ENCODE results near the gene CDH15. TPM values are rescaled to one million over a fixed set of nuclear protein-coding genes. Genes with fewer than 3 reads are reported as not detected.
A peak's percentile ranks its signal among the peaks of the same experiment; 100 is the strongest.

CDH15 gene
- total RNA-seq, 2 experiments from 2014 or later = not detected

GRCh38 chr16:89217388-89218191 lies 46.0 kb downstream of the CDH15 start, which contains the start of gene ZNF778:
ZNF778 (plus strand) TSS chr16:89217703; CDS start chr16:89221128, 3,425 bp downstream.
- Mint-ChIP-seq H3K9me3 (ENCODE audit: low read depth) (no peaks in the 10 kb centered on the region), H3K36me3 (ENCODE audit: low read depth) (peaks cover 7% of the 10 kb centered on the region), H3K4me3 (peak within 1 kb of the TSS; percentile 83), H3K27me3 (no peaks in the 10 kb centered on the region), H3K27ac (peak within 1 kb of the TSS; percentile 93), H3K4me1 (peaks cover 19% of the 10 kb centered on the region)
- ChIA-PET CTCF (interaction anchor here (0.6 to 1.9 kb wide), 7 partner anchors 10 to 470 kb away, joined by 3 to 9 read pairs (median 3); no protein-coding TSS in a partner anchor), POLR2A (interaction anchor here (0.5 to 1.6 kb wide), 3 partner anchors 30 to 497 kb away, joined by 3 to 6 read pairs (median 5); no protein-coding TSS in a partner anchor)
- intact Hi-C loops (cut with DNase I, micrococcal nuclease) = loop anchor here (1.0 to 10.0 kb wide), 14 partner anchors 23 to 643 kb away; partner anchors contain the start of genes CDH15 (in 2 of the 2), CTU2 (in 1 of the 2), RNF166 (in 1 of the 2) and RPL13 (in 1 of the 2)
- peak; percentile 81 for ATAC-seq
- DNase-seq = peak; percentile 89

DNA sequence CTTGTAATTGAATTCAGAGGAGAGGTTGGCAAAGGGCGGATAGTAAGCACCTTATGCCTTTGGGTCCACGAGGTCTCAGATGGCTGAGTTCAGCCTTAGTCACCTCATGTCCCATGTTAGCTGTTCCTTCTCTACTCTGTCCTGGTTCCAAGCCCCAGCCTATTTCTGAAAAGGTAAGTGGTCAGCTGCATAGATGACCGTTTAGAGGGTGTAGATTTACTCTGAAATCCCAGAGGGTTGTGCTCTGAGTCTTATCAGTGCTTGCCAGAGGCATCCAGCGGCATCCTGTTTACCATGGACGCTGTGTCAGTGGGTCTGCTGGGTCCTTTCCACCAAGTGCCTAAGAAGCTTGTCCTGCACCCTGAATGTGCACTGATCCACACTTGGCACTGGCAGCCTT lies 47.8 kb downstream of the CDH15 start:
- ATAC-seq = no peak
- intact Hi-C loops (cut with DNase I, micrococcal nuclease) = loop anchor here (5.0 to 10.0 kb wide), 2 partner anchors 402 to 645 kb away; partner anchors contain the start of gene ZC3H18 (in 1 of the 2)
- Mint-ChIP-seq H3K27ac (no peak overlapping the region), H3K9me3 (ENCODE audit: low read depth) (no peaks in the 10 kb centered on the region), H3K4me1 (peaks cover 19% of the 10 kb centered on the region), H3K36me3 (ENCODE audit: low read depth) (peaks cover 18% of the 10 kb centered on the region), H3K4me3 (peak overlapping the region; percentile 83), H3K27me3 (no peaks in the 10 kb centered on the region)
- no peak for DNase-seq
- CTCF ChIA-PET = no interaction called here
- POLR2A ChIA-PET = no interaction called here

- Mint-ChIP-seq H3K36me3 (ENCODE audit: low read depth) (peaks cover 38% of the 10 kb centered on the region), H3K4me3 (no peak overlapping the region), H3K27ac (no peak overlapping the region), H3K4me1 (peaks cover 10% of the 10 kb centered on the region), H3K27me3 (no peaks in the 10 kb centered on the region), H3K9me3 (ENCODE audit: low read depth) (peaks cover 3% of the 10 kb centered on the region)
- DNase-seq = no peak
- intact Hi-C loops (cut with DNase I, micrococcal nuclease) = no loop called here
- ChIA-PET CTCF (no interaction called here), POLR2A (no interaction called here)
- no peak for ATAC-seq
Observed at GRCh38 chr16:89221604-89222003, 50.1 kb downstream of the CDH15 start.

DNA sequence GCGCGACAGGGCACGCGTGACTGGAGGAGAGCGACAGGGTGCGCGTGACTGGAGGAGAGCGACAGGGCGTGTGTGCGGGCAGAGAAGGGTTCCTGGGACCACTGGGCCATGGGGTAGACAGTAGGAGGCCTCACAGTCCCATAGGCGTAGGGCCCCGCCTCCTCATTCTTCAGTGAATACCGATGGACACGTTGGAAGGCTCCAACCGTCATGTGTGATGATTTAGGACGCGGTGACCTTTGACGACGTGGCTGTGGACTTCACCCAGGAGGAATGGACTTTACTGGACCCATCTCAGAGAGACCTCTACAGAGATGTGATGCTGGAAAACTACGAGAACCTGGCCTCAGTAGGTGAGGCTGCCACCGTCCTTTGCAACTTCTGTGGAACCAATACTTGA lies 51.4 kb downstream of the CDH15 start:
- intact Hi-C loops (cut with DNase I, micrococcal nuclease) = no loop called here
- no peak overlapping the region for H3K27ac Mint-ChIP-seq
- peaks cover 52% of the 10 kb centered on the region for H3K36me3 Mint-ChIP-seq (ENCODE audit: low read depth)
- H3K27me3 Mint-ChIP-seq = no peaks in the 10 kb centered on the region
- POLR2A ChIA-PET = no interaction called here
- ATAC-seq (no peak), DNase-seq (no peak)
- H3K4me1 Mint-ChIP-seq = peaks cover 8% of the 10 kb centered on the region
- H3K9me3 Mint-ChIP-seq (ENCODE audit: low read depth) = peaks cover 13% of the 10 kb centered on the region
- no peak overlapping the region for H3K4me3 Mint-ChIP-seq
- CTCF ChIA-PET = no interaction called here

- H3K9me3 Mint-ChIP-seq (ENCODE audit: low read depth) = peaks cover 24% of the 10 kb centered on the region
Observed at GRCh38 chr16:89224665-89225064, 53.1 kb downstream of the CDH15 start.

GRCh38 chr16:89230255-89230654 lies 58.7 kb downstream of the CDH15 start:
- no peak for DNase-seq
- intact Hi-C loops (cut with DNase I, micrococcal nuclease) = no loop called here
- peaks cover 24% of the 10 kb centered on the region for H3K9me3 Mint-ChIP-seq (ENCODE audit: low read depth)
- H3K4me3 Mint-ChIP-seq = no peak overlapping the region
- H3K4me1 Mint-ChIP-seq = peaks cover 3% of the 10 kb centered on the region
- H3K27me3 Mint-ChIP-seq = no peaks in the 10 kb centered on the region
- CTCF ChIA-PET = no interaction called here
- no peak overlapping the region for H3K27ac Mint-ChIP-seq
- H3K36me3 Mint-ChIP-seq (ENCODE audit: low read depth) = peaks cover 70% of the 10 kb centered on the region
- ATAC-seq = no peak
- POLR2A ChIA-PET = no interaction called here

More at GRCh38 chr16:89224665-89225064, 53.1 kb downstream of the CDH15 start:
- POLR2A ChIA-PET = no interaction called here
- intact Hi-C loops (cut with DNase I, micrococcal nuclease) = no loop called here
- CTCF ChIA-PET = no interaction called here
- ATAC-seq = no peak
- Mint-ChIP-seq H3K4me3 (no peak overlapping the region), H3K27me3 (no peaks in the 10 kb centered on the region), H3K27ac (no peak overlapping the region), H3K4me1 (peaks cover 3% of the 10 kb centered on the region), H3K36me3 (ENCODE audit: low read depth) (peaks cover 63% of the 10 kb centered on the region)
- DNase-seq = no peak

GRCh38 chr16:89232107-89232506 lies 60.6 kb downstream of the CDH15 start:
- no peak for DNase-seq
- peaks cover 17% of the 10 kb centered on the region for H3K9me3 Mint-ChIP-seq (ENCODE audit: low read depth)
- intact Hi-C loops (cut with DNase I, micrococcal nuclease) = no loop called here
- peaks cover 3% of the 10 kb centered on the region for H3K4me1 Mint-ChIP-seq
- H3K36me3 Mint-ChIP-seq (ENCODE audit: low read depth) = peaks cover 54% of the 10 kb centered on the region
- no peak overlapping the region for H3K27ac Mint-ChIP-seq
- no peak for ATAC-seq
- ChIA-PET CTCF (no interaction called here), POLR2A (no interaction called here)
- H3K27me3 Mint-ChIP-seq = no peaks in the 10 kb centered on the region
- no peak overlapping the region for H3K4me3 Mint-ChIP-seq

- H3K36me3 Mint-ChIP-seq (ENCODE audit: low read depth) = peaks cover 37% of the 10 kb centered on the region
- no peak overlapping the region for H3K4me3 Mint-ChIP-seq
- ATAC-seq = no peak
- H3K27ac Mint-ChIP-seq = no peak overlapping the region
- intact Hi-C loops (cut with DNase I, micrococcal nuclease) = no loop called here
- H3K27me3 Mint-ChIP-seq = no peaks in the 10 kb centered on the region
- ChIA-PET POLR2A (no interaction called here), CTCF (no interaction called here)
- peaks cover 3% of the 10 kb centered on the region for H3K9me3 Mint-ChIP-seq (ENCODE audit: low read depth)
- H3K4me1 Mint-ChIP-seq = peaks cover 3% of the 10 kb centered on the region
- no peak for DNase-seq
Observed at GRCh38 chr16:89233678-89234490, 62.3 kb downstream of the CDH15 start.

- Mint-ChIP-seq H3K4me3 (no peak overlapping the region), H3K27me3 (no peaks in the 10 kb centered on the region), H3K27ac (no peak overlapping the region), H3K9me3 (ENCODE audit: low read depth) (no peaks in the 10 kb centered on the region), H3K4me1 (peaks cover 5% of the 10 kb centered on the region), H3K36me3 (ENCODE audit: low read depth) (peaks cover 18% of the 10 kb centered on the region)
- DNase-seq (no peak), ATAC-seq (no peak)
- ChIA-PET CTCF (interaction anchor here (0.7 kb wide), 1 partner anchor 52 kb away, joined by 3 read pairs; no protein-coding TSS in a partner anchor), POLR2A (no interaction called here)
- intact Hi-C loops (cut with DNase I, micrococcal nuclease) = no loop called here
Observed at GRCh38 chr16:89237733-89238132, 66.2 kb downstream of the CDH15 start.

- H3K36me3 Mint-ChIP-seq (ENCODE audit: low read depth) = peaks cover 2% of the 10 kb centered on the region
- H3K9me3 Mint-ChIP-seq (ENCODE audit: low read depth) = no peaks in the 10 kb centered on the region
- ATAC-seq = peak; percentile 83
- intact Hi-C loops (cut with DNase I, micrococcal nuclease) = loop anchor here (1.0 to 10.0 kb wide), 15 partner anchors 24 to 1287 kb away; partner anchors contain the start of genes ANKRD11 (in 2 of the 2), RPL13 (in 2 of the 2), SPG7 (in 2 of the 2) and ZNF778 (in 2 of the 2)
- no peaks in the 10 kb centered on the region for H3K27me3 Mint-ChIP-seq
- POLR2A ChIA-PET = no interaction called here
- H3K4me3 Mint-ChIP-seq = peak overlapping the region; percentile 87
- CTCF ChIA-PET = interaction anchor here (0.9 to 2.2 kb wide), 4 partner anchors 24 to 459 kb away, joined by 3 to 9 read pairs (median 4); partner anchors contain the start of gene ZNF778
- peak overlapping the region; percentile 100 for H3K27ac Mint-ChIP-seq
- DNase-seq = peak; percentile 83
- peaks cover 14% of the 10 kb centered on the region for H3K4me1 Mint-ChIP-seq
Observed at GRCh38 chr16:89241187-89242007, 69.8 kb downstream of the CDH15 start.

Data from activated CD4-positive, alpha-beta T cell treated with anti-CD3 and anti-CD28 coated beads for 36 hours (primary cell).